ENCODE measurements around the gene SLC38A1. TPM values are rescaled to one million over a fixed set of nuclear protein-coding genes. Genes with fewer than 3 reads are reported as not detected.
"Not testable (repeated sequence)": the region's sequence is repeated elsewhere in the genome, so short reads cannot be mapped to it uniquely, and the experiment has no call there.

SLC38A1 gene
- polyA plus RNA-seq, 5 donors, result 17.2 to 34.0 (median 26.5) TPM

- DNase-seq, result no peak
These were observed 93.9 kb downstream of the SLC38A1 start for GRCh38 chr12:46174919-46175318.

DNA sequence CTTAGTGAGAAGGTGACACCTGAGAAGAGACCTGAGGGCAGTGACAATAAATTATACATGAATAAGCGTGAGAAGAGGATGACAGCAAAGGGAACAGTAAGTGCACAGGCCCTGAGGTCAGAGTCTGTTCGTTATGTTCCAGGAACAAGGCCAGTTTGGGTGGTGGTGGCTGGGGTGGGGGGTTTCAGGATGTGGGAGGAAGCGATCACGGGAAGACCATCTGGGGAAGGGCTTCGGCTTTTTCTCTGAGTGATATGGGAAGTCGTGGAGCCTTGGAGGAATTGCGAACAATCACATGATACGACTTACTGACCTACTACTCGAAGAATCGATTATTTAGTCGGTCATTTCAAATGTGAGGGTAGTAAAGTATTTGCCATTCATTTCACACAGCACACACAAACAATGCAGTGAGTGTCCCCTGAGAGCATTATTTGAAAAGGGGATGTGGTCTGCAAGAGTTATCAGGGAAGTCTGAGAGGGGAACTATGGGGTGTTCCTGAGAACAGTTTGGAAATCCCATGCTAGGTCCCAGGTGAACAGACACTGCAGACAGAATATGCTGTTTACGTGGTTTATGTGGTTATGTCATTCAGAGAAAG lies 94.7 kb downstream of the SLC38A1 start:
- no peak for DNase-seq

DNA sequence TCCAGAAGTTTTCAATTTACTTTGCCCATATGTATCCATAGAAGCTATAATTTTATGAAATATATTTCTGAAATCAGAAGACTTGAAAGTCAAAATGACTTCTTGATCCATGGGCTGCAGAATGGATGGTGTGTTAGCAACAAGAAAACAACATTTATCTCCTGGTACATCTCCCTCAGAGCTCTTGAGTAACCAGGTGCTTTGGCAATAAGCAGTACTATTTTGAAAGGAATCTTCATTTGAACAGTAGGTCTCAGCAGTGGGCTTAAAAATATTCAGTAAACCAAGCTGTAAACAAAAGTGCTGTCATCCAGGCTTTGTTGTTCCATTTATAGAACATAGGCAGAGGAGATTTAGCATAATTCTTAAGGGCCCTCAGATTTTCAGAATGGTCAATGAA lies 100.4 kb downstream of the SLC38A1 start:
- DNase-seq, result no peak

- no peak for DNase-seq
These were observed 101.4 kb downstream of the SLC38A1 start for GRCh38 chr12:46167412-46167811.

DNA sequence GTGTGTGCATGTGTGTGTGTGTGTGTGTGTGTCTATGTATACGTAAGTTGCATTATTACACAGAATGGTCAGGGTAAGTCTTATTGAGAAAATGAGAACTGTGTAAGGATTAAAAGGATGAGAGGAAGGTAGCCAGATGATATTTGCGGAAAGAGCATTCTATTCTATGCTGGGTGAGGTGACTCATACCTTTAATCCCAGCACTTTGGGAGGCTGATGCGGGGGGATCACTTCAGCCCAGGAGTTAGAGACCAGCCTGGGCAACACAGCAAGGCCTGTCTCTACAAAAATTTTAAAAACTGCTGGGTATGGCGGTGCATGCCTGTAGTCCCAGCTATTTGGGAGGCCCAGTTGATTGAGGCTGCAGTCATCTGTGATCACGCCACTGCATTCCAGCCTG lies 103.7 kb downstream of the SLC38A1 start:
- no peak for DNase-seq

DNA sequence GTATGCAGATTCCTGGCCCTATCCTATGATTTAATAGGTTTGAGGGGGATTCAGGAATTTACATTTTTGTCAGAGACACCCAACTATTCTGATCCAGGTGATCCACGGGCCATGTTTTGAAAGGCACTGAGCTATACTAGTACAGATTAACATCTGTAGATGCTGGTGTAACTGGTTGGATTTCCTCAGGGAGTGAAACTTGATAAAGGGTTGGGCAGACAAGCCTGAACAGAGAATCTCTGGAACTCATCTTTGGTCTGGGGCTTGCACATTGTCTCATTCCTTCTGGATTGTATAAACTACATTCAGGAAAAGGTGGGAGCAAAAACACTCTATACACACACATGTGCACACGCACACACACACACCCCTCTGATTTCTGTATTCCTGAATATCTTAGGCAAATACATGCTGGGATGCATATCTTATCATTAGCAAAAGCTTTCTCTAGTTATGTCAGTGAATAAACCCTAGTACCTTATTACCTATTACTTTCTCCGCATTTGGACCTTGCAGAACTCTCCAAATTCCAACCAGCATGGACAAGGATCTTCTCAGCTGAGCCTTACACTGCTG lies 104.6 kb downstream of the SLC38A1 start:
- no peak for DNase-seq

DNA sequence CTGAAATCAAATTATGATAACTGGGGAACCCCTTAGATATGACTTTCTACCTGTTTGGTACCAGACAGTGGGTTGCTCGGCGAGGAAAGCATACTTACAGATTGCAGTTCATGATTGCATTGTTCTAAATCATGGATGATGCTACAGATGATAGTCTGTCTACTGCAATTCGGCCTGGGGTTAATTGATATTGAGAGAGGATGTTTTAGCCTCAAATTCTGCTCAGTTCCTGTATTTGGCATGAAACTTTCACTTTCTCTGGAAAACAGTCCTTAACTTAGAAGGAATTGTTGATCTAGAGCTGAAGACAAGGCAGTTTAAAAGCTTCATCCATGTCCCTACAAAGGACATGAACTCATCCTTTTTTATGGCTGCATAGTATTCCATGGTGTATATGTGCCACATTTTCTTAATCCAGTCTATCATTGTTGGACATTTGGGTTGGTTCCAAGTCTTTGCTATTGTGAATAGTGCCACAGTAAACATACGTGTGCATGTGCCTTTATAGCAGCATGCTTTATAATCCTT lies 106.2 kb downstream of the SLC38A1 start:
- DNase-seq, result not testable (repeated sequence)

DNA sequence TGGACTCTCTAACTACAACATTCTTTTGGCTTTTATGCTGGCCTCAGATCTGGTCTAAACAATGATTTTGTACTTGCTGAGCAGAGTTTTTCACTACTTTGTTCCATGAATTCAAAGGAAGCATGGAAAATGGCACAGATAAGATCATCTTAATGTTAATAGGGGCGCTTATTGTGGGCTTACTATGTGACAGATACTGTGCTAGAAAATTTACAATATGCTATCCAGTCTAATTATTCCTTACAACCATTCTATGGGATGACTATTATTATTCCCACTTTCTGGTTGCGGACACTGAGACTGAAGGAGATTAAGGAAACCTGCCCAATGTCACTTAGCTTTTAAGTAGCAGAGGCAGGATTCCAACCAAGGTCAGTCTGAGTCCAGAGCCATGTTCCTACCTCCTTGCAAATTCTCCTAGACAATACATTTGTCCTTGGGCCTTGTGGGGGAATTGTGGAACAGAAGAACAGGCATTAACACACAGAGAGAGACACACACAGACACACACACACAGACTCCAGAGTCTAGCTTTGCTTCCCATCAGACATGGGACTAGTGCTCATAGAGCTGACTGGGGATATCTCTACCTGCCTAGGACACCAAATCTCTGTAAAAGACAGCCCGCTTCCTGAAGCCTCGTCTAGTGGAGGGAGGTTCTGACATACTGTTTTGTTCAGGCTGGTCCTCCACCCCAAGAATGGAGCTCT lies 107.7 kb downstream of the SLC38A1 start:
- no peak for DNase-seq

GRCh38 chr12:46160101-46160980 lies 108.5 kb downstream of the SLC38A1 start:
- DNase-seq, result peak; percentile 15 to 24

GRCh38 chr12:46159309-46159901 lies 109.4 kb downstream of the SLC38A1 start:
- DNase-seq, result no peak

DNA sequence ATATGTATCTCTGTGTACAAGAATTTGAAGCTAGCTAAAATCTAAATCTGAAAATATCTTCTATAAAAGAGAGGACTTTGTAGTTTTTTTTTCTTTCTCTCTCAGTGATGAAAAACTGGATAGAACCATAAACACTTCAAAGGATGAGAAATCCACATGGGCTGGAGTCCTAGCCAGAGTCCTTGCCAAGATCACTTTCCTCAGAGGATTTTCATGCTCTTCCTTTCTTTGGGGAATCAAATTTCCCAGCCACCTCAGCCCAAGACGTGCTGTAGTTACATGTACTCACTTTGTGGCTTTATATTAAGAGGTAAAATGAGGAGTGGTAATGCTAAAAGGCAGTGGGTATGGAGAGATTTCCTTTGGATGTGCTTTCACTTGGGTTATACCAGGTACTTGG lies 110.3 kb downstream of the SLC38A1 start:
- DNase-seq, result no peak

DNA sequence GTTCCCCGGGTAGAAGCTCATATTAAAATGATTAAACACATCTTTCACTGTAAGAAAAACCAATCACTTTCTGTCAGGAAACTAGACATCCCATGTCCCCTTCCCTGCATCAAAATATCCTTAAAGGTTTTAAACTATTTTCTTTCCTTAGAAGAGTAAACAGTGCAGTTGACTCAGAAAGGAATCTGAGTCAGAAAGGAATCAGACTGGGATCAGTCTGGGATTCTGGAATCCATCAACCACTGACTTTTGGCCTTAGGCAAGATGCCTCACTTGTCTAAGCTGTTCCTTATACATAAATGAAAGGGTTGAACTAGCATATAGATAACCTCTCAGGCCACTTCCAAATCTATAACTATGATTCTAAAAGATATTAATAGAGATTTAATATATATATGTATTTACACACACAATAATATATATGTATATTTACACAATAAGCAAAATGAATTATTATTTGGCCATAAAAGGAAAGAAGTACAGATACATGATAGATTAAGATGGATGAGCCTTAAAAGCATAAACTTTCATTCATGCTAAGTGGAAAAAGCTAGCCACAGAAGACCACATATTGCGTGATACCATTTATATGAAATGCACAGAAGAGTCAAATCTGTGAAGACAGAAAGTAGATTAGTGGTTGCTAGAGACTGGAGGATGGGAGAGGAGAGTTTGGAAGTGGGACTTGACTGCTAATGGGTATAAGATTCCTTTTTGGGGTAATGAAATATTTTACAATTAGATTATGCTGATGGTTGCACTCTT lies 114.4 kb downstream of the SLC38A1 start:
- DNase-seq, result no peak

DNA sequence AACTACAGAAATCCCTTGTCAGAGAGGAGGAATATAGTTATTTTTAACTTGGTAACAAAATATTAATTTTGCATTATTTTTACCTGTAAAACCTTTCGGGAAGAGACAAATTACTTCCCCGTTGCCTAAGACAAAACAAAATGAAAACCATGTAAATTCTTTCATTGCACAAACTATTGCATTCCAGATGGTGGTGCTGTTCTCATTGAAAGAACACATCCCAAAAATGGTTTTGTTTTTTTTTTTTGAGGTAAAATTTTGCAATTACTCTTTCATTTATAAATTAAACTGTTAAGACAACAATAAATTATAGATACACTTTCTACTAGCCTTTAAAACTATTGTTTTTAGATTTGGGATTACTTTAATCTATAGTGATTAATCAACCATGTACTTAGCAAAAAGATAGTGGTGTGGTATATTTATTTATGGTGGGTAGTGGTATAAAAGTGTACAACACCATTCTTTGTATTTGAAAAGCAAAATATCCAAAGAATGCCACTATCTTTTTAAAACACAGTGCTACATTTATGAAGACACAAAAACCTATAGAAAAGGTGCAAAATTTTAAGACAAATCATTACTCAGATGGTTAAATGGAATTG lies 115.5 kb downstream of the SLC38A1 start:
- no peak for DNase-seq

- DNase-seq, result no peak
These were observed 116.4 kb downstream of the SLC38A1 start for GRCh38 chr12:46152456-46152855.

DNA sequence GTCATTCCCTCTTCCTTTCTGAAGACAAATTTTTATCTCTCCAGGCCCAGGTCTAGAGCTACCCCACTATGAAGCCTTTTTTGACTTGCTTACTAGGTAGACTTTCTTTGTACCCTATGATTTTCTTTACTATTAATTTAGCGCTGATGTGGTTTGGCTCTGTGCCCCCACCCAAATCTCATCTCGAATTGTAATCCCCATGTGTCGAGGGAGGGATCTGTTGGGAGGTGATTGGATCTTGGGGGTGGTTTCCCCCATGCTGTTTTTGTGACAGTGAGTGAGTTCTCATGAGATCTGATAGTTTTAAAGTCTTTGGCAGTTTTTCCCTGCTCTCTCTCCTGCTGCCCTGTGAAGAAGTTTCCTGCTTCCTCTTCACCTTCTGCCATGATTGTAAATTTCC lies 118.1 kb downstream of the SLC38A1 start:
- no peak for DNase-seq

DNA sequence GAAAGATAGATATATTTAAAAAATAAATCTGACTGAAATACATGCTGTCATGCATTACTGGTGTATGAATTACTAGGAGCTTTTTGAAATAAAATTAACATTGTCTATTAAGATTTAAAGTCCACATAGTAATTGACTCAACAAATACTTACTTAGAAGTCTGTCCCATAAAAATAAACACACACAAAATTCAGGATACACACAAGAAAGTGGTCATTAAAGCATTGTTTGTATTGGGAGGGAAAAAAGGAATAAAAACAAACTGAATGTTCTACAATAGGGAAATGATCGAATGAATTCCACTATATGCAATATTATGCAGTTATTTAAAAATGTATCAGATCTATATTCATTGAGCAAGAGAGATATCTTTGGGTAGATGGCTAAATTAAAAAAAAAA lies 118.9 kb downstream of the SLC38A1 start:
- DNase-seq, result no peak

- no peak for DNase-seq
These were observed 119.8 kb downstream of the SLC38A1 start for GRCh38 chr12:46149079-46149464.

- DNase-seq, result no peak
These were observed 120.3 kb downstream of the SLC38A1 start for GRCh38 chr12:46148327-46149078.

GRCh38 chr12:46147144-46147543 lies 121.7 kb downstream of the SLC38A1 start:
- DNase-seq, result no peak

DNA sequence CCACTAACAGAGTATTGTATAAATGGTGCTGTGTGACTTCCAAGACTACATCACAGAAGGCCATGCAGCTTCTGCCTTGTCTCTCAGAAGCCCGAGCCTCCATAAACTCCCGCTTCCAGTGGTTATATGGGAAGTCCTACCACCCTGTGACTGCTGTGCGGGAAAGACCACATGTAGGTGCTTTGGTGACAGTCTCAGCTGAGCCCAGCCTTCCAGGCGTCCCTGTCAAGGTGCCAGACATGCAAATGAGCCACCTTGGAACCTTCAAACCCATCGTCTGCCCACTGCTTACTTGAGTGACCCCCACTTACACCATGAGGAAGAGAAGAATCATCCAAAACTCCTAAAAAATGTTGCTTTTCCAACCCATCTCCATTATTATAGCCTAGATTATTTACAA lies 123.0 kb downstream of the SLC38A1 start:
- DNase-seq, result no peak
